A549 (cell line): ENCODE measurements around the gene ZNF385B. TPM values are rescaled to one million over a fixed set of nuclear protein-coding genes. Genes with fewer than 3 reads are reported as not detected.

Experiments used
- ATAC-seq, 2 experiments: fragments of 200-7000 bp in 1 of 2; fragments of >200 bp in 1 of 2; cut with Nextera tagmentation in 1 of 2; cut with Tn5 transposase in 1 of 2; 3 replicates each; pipeline versions ENCODE4 v1.8.0 to v1.9.1; 2018 to 2020; ENCODE audit warnings: mild to moderate bottlenecking in 1 of 2, moderate library complexity in 1 of 2
- CTCF ChIA-PET: fragments of 300-600 bp; sonication (Branson Sonifier 250); formaldehyde crosslinking; extraction: SDS; loops from one replicate; lab custom pipeline; 2021; ENCODE audit warnings: antibody characterized with exemption, inconsistent platforms; lab: Yijun Ruan, JAX
- POLR2A ChIA-PET: fragments of 350-600 bp; formaldehyde crosslinking; extraction: SDS; loops from one replicate; lab custom pipeline; 2021; ENCODE audit warnings: antibody characterized with exemption, inconsistent platforms; lab: Yijun Ruan, JAX
- DNase-seq, 2 experiments: peaks; one replicate each; pipeline versions ENCODE4 v3.0.0 to v3.0.0-alpha.2; 2011 to 2016; ENCODE audit warnings: low read depth in 1 of 2, low spot score in 1 of 2
- FAIRE-seq: peaks from 2 replicates; lab custom pipeline; 2011; peaks lifted over from hg19 to GRCh38; lab: Jason Lieb, UNC
- H3K27ac ChIP-seq, 2 experiments: fragments of >200 bp; sonication (Bioruptor Twin); formaldehyde crosslinking; 3 replicates each; pipeline ENCODE4 v1.5.1; 2016 to 2017
- H3K4me1 ChIP-seq: fragments of >200 bp; sonication (Bioruptor Twin); formaldehyde crosslinking; 3 replicates; pipeline ENCODE4 v1.6.1; 2016
- H3K4me2 ChIP-seq: fragments of >200 bp; sonication (Bioruptor Twin); formaldehyde crosslinking; 3 replicates; pipeline ENCODE4 v1.6.1; 2016
- H3K4me3 ChIP-seq: fragments of >200 bp; sonication (Bioruptor Twin); formaldehyde crosslinking; 3 replicates; pipeline ENCODE4 v1.5.1; 2016
- H3K9me3 ChIP-seq: fragments of >200 bp; sonication (Bioruptor Twin); formaldehyde crosslinking; 3 replicates; pipeline ENCODE4 v1.6.1; 2016
- ATOH8 ChIP-seq: fragments of 250-450 bp; sonication (Bioruptor Pico); IDR thresholded peaks from 2 replicates; pipeline ENCODE4 v1.5.0; 2020; ENCODE audit warnings: low read depth, mild to moderate bottlenecking, moderate library complexity
- BCL3 ChIP-seq: fragments of >200 bp; sonication (Bioruptor Twin); formaldehyde crosslinking; IDR thresholded peaks from 3 replicates; pipeline ENCODE4 v1.6.1; 2016
- CEBPB ChIP-seq, 2 experiments: fragments of >200 bp in 1 of 2; sonication (Bioruptor Twin) in 1 of 2; formaldehyde crosslinking in 1 of 2; IDR thresholded peaks; 2 replicates each; pipeline ENCODE4 v1.6.1; 2012 to 2016
- E2F6 ChIP-seq: IDR thresholded peaks from 2 replicates; pipeline ENCODE4 v1.6.1; 2012; ENCODE audit warnings: low read depth, borderline replicate concordance
- EP300 ChIP-seq, 2 experiments: fragments of >200 bp; sonication (Bioruptor Twin); formaldehyde crosslinking; IDR thresholded peaks; 2 replicates in 1 of 2; 3 replicates in 1 of 2; pipeline ENCODE4 v1.6.1; 2016 to 2017
- GATA3 ChIP-seq: IDR thresholded peaks from 2 replicates; pipeline ENCODE4 v1.6.1; 2012; ENCODE audit warnings: borderline replicate concordance
- HOXB13 ChIP-seq: fragments of 250-450 bp; sonication (Bioruptor Pico); IDR thresholded peaks from 2 replicates; pipeline ENCODE4 v1.5.0; 2020; ENCODE audit warnings: low read depth, mild to moderate bottlenecking, moderate library complexity
- KDM5A ChIP-seq: fragments of 200-600 bp; sonication (generic); IDR thresholded peaks from 2 replicates; pipeline ENCODE4 v1.6.1; 2016; ENCODE audit warnings: antibody characterized with exemption, mild to moderate bottlenecking
- MAFK ChIP-seq: fragments of 450-650 bp; IDR thresholded peaks from 2 replicates; pipeline ENCODE4 v1.6.1; 2014; ENCODE audit not compliant: partially characterized antibody
- MAX ChIP-seq: IDR thresholded peaks from 2 replicates; pipeline ENCODE4 v1.6.1; 2012
- PBX3 ChIP-seq: IDR thresholded peaks from 2 replicates; pipeline ENCODE4 v1.6.1; 2012
- POLR2AphosphoS2 ChIP-seq: conservative IDR thresholded peaks from 2 replicates; pipeline ENCODE4 v1.6.1; 2012; ENCODE audit warnings: low read length, improper control_type of control experiment, inconsistent platforms
- RAD21 ChIP-seq, 2 experiments: fragments of >200 bp in 1 of 2; sonication (Bioruptor Twin) in 1 of 2; formaldehyde crosslinking in 1 of 2; IDR thresholded peaks in 1 of 2; conservative IDR thresholded peaks in 1 of 2; 2 replicates in 1 of 2; 3 replicates in 1 of 2; pipeline ENCODE4 v1.6.1; 2012 to 2018; ENCODE audit warnings: inconsistent platforms in 1 of 2
- RARB ChIP-seq: fragments of 250-450 bp; sonication (Bioruptor Pico); IDR thresholded peaks from 2 replicates; pipeline ENCODE4 v1.8.0; 2021; ENCODE audit warnings: mild to moderate bottlenecking, moderate library complexity
- REST ChIP-seq: fragments of 200-600 bp; sonication (generic); IDR thresholded peaks from 2 replicates; pipeline ENCODE4 v1.6.1; 2016; ENCODE audit warnings: antibody characterized with exemption, mild to moderate bottlenecking, moderate library complexity
- SMC3 ChIP-seq: fragments of >200 bp; sonication (Bioruptor Twin); formaldehyde crosslinking; IDR thresholded peaks from 3 replicates; pipeline ENCODE4 v1.6.1; 2018; ENCODE audit warnings: inconsistent platforms
- USF2 ChIP-seq: fragments of 450-650 bp; IDR thresholded peaks from 2 replicates; pipeline ENCODE4 v1.6.1; 2014; ENCODE audit warnings: antibody characterized with exemption
- ZNF302 ChIP-seq: fragments of 250-450 bp; sonication (Bioruptor Pico); IDR thresholded peaks from 2 replicates; pipeline ENCODE4 v1.9.0; 2021; ENCODE audit warnings: inconsistent platforms, mild to moderate bottlenecking, moderate library complexity
- ZSCAN20 ChIP-seq: fragments of 250-450 bp; sonication (Bioruptor Pico); IDR thresholded peaks from 2 replicates; pipeline ENCODE4 v1.8.0; 2022; ENCODE audit warnings: mild to moderate bottlenecking, moderate library complexity
- WGBS: methylation state at CpG from one replicate; pipeline ENCODE4 v1.1.6; 2017; ENCODE audit errors: missing lambda C conversion rate; 5-methylcytosine and 5-hydroxymethylcytosine counted together
- polyA plus RNA-seq, 4 experiments: library from polyadenylated mRNA; depleted of rRNA in 3 of 4; stranded (reverse); fragments of >200 nt; fragmentation: RNase III in 1 of 4; extraction: RNeasy Plus Mini Kit Qiagen cat#74134 plus additional on column Dnase treatment in 1 of 4; gene quantifications; 2 replicates in 3 of 4; 3 replicates in 1 of 4; pipeline ENCODE4 v1.2.3, GENCODE V29; 2011 to 2017

Gene ZNF385B
- polyA plus RNA-seq, 2 of the 4 experiments (the other 2 are of a cell fraction) = not detected

- no peak for TF ChIP-seq REST
- TF ChIP-seq GATA3 = no peak
These were observed 325.2 kb downstream of the ZNF385B start (continued) for GRCh38 chr2:179536185-179536584.

GRCh38 chr2:179533875-179534274, 327.5 kb downstream of the ZNF385B start:
- no peak overlapping the region for H3K4me2 ChIP-seq
- no peak overlapping the region for H3K4me3 ChIP-seq
- no peak overlapping the region for H3K27ac ChIP-seq
- ChIA-PET CTCF (no interaction called here), POLR2A (no interaction called here)
- DNase-seq = no peak
- no peaks in the 10 kb centered on the region for H3K9me3 ChIP-seq
- H3K4me1 ChIP-seq = no peaks in the 10 kb centered on the region
- no peak for ATAC-seq
- no peak for FAIRE-seq
- TF ChIP-seq POLR2AphosphoS2 (no peak), HOXB13 (CRISPR knock-in tag) (no peak), RAD21 (conservative IDR thresholded peaks at IDR 0.05 in 1 of 2, IDR thresholded peaks at IDR 0.05 in 1 of 2) (no peak), GATA3 (no peak), MAX (no peak), ATOH8 (CRISPR knock-in tag) (no peak), E2F6 (no peak), MAFK (no peak), ZSCAN20 (CRISPR knock-in tag) (no peak), CEBPB (IDR thresholded peaks at IDR 0.05) (no peak), EP300 (IDR thresholded peaks at IDR 0.05) (no peak), RARB (CRISPR knock-in tag) (no peak), ZNF302 (CRISPR knock-in tag) (no peak), USF2 (no peak), BCL3 (no peak), KDM5A (no peak), SMC3 (no peak)
- WGBS = 21% methylated on average over 1 of the region's 1 CpG

GRCh38 chr2:179532863-179533278, 328.5 kb downstream of the ZNF385B start:
- Histone ChIP-seq H3K4me3 (no peak overlapping the region), H3K4me1 (no peaks in the 10 kb centered on the region), H3K9me3 (no peaks in the 10 kb centered on the region)
- ChIA-PET POLR2A (no interaction called here), CTCF (no interaction called here)
- DNase-seq = no peak
- FAIRE-seq = no peak
- no peak for ATAC-seq
- 73% methylated on average over 2 of the region's 2 CpGs for WGBS
- TF ChIP-seq PBX3 = no peak
- TF ChIP-seq, all 56 proteins: peak for 0
- Histone ChIP-seq H3K4me2 (no peak overlapping the region), H3K27ac (no peak overlapping the region)
